ENCODE measurements around the gene SLC25A10. TPM values are rescaled to one million over a fixed set of nuclear protein-coding genes. Genes with fewer than 3 reads are reported as not detected.
"Not testable (repeated sequence)": the region's sequence is repeated elsewhere in the genome, so short reads cannot be mapped to it uniquely, and the experiment has no call there.

SLC25A10 gene
- total RNA-seq, 1 experiment from 2014 or later: 29.2 TPM

- no peaks in the 10 kb centered on the region for H3K36me3 ChIP-seq
- H3K4me1 ChIP-seq (replicated peaks): peaks cover 17% of the 10 kb centered on the region; the same call in 1 of the 2 replicates
- no peak overlapping the region for H3K27ac ChIP-seq
- H3K27me3 ChIP-seq (replicated peaks): peaks cover 15% of the 10 kb centered on the region
- H3K4me3 ChIP-seq: no peak overlapping the region
- no peaks in the 10 kb centered on the region for H3K9me3 ChIP-seq (replicated peaks)
- DNase-seq (ENCODE audit: low read depth in 1 of 2, low spot score in 2 of 2): peak; percentile 67 to 87
Observed at GRCh38 chr17:81733507-81734404, 21.7 kb downstream of the SLC25A10 start.

- Histone ChIP-seq H3K36me3 (no peaks in the 10 kb centered on the region), H3K27me3 (replicated peaks) (peaks cover 15% of the 10 kb centered on the region), H3K4me1 (replicated peaks) (peaks cover 17% of the 10 kb centered on the region; the same call in 1 of the 2 replicates), H3K27ac (no peak overlapping the region), H3K9me3 (replicated peaks) (no peaks in the 10 kb centered on the region), H3K4me3 (no peak overlapping the region)
- no peak for DNase-seq (ENCODE audit: low read depth in 1 of 2, low spot score in 2 of 2)
Observed at GRCh38 chr17:81734405-81735263, 22.6 kb downstream of the SLC25A10 start.

GRCh38 chr17:81735264-81736102 is 23.4 kb downstream of the SLC25A10 start:
- DNase-seq (ENCODE audit: low read depth in 1 of 2, low spot score in 2 of 2): no peak
- H3K4me1 ChIP-seq (replicated peaks): peaks cover 17% of the 10 kb centered on the region; the same call in 1 of the 2 replicates
- no peak overlapping the region for H3K27ac ChIP-seq
- no peaks in the 10 kb centered on the region for H3K9me3 ChIP-seq (replicated peaks)
- H3K4me3 ChIP-seq: no peak overlapping the region
- peaks cover 15% of the 10 kb centered on the region for H3K27me3 ChIP-seq (replicated peaks)
- no peaks in the 10 kb centered on the region for H3K36me3 ChIP-seq

- no peak for DNase-seq (ENCODE audit: low read depth in 1 of 2, low spot score in 2 of 2)
- Histone ChIP-seq H3K27ac (no peak overlapping the region), H3K36me3 (no peaks in the 10 kb centered on the region), H3K27me3 (replicated peaks) (peaks cover 23% of the 10 kb centered on the region), H3K4me1 (replicated peaks) (peaks cover 7% of the 10 kb centered on the region; the same call in 1 of the 2 replicates), H3K9me3 (replicated peaks) (no peaks in the 10 kb centered on the region), H3K4me3 (no peak overlapping the region)
Observed at GRCh38 chr17:81737947-81738800, 26.1 kb downstream of the SLC25A10 start.

- H3K27me3 ChIP-seq (replicated peaks): peaks cover 20% of the 10 kb centered on the region
Observed at GRCh38 chr17:81738801-81739393, 26.8 kb downstream of the SLC25A10 start.

GRCh38 chr17:81739593-81739992 is 27.5 kb downstream of the SLC25A10 start:
- DNase-seq (ENCODE audit: low read depth in 1 of 2, low spot score in 2 of 2); H3K27ac ChIP-seq; H3K36me3 ChIP-seq; H3K9me3 ChIP-seq (replicated peaks); H3K4me1 ChIP-seq (replicated peaks); H3K4me3 ChIP-seq: not testable (repeated sequence)
- H3K27me3 ChIP-seq (replicated peaks): peaks cover 20% of the 10 kb centered on the region

More at GRCh38 chr17:81738801-81739393, 26.8 kb downstream of the SLC25A10 start:
- Histone ChIP-seq H3K9me3 (replicated peaks) (no peaks in the 10 kb centered on the region), H3K4me1 (replicated peaks) (peaks cover 7% of the 10 kb centered on the region; the same call in 1 of the 2 replicates), H3K36me3 (no peaks in the 10 kb centered on the region), H3K27ac (no peak overlapping the region), H3K4me3 (no peak overlapping the region)
- no peak for DNase-seq (ENCODE audit: low read depth in 1 of 2, low spot score in 2 of 2)

- no peak for DNase-seq (ENCODE audit: low read depth in 1 of 2, low spot score in 2 of 2)
- H3K27me3 ChIP-seq (replicated peaks): peaks cover 20% of the 10 kb centered on the region
- no peak overlapping the region for H3K4me3 ChIP-seq
Observed at GRCh38 chr17:81740395-81740961, 28.4 kb downstream of the SLC25A10 start.

GRCh38 chr17:81741049-81741593 is 29.0 kb downstream of the SLC25A10 start:
- no peaks in the 10 kb centered on the region for H3K9me3 ChIP-seq (replicated peaks)
- peaks cover 13% of the 10 kb centered on the region for H3K27me3 ChIP-seq (replicated peaks)
- H3K27ac ChIP-seq: no peak overlapping the region
- no peak for DNase-seq (ENCODE audit: low read depth in 1 of 2, low spot score in 2 of 2)
- H3K36me3 ChIP-seq: no peaks in the 10 kb centered on the region
- no peak overlapping the region for H3K4me3 ChIP-seq
- H3K4me1 ChIP-seq (replicated peaks): no peaks in the 10 kb centered on the region

More at GRCh38 chr17:81740395-81740961, 28.4 kb downstream of the SLC25A10 start:
- Histone ChIP-seq H3K9me3 (replicated peaks) (no peaks in the 10 kb centered on the region), H3K36me3 (no peaks in the 10 kb centered on the region), H3K27ac (no peak overlapping the region), H3K4me1 (replicated peaks) (peaks cover 5% of the 10 kb centered on the region; the same call in 1 of the 2 replicates)

GRCh38 chr17:81741594-81742452 is 29.7 kb downstream of the SLC25A10 start:
- Histone ChIP-seq H3K9me3 (replicated peaks) (no peaks in the 10 kb centered on the region), H3K27ac (no peak overlapping the region), H3K27me3 (replicated peaks) (peaks cover 12% of the 10 kb centered on the region; the same call in 1 of the 2 replicates), H3K4me1 (replicated peaks) (no peaks in the 10 kb centered on the region), H3K36me3 (no peaks in the 10 kb centered on the region), H3K4me3 (no peak overlapping the region)
- DNase-seq (ENCODE audit: low read depth in 1 of 2, low spot score in 2 of 2): no peak

Data from SJSA1 (cell line).